GM12878 (cell line): ENCODE measurements around the gene PLXNB3. TPM values are rescaled to one million over a fixed set of nuclear protein-coding genes. Genes with fewer than 3 reads are reported as not detected.

Experiments used
- ATAC-seq: fragments of 200-7000 bp; cut with Tn5 transposase; 3 replicates; pipeline ENCODE4 v1.9.1; 2020; ENCODE audit warnings: mild to moderate bottlenecking, moderate library complexity
- BruUV-seq: library from RNA; stranded (reverse); fragments of 400-500 nt; replicated peaks from 2 replicates; lab custom pipeline; 2021; lab: Mats Ljungman, UMichigan
- CTCF ChIA-PET: fragments of 300-600 bp; sonication (Branson Sonifier 250); formaldehyde crosslinking; extraction: SDS; loops from one replicate; lab custom pipeline; 2021; ENCODE audit warnings: inconsistent platforms; lab: Yijun Ruan, JAX
- POLR2A ChIA-PET: fragments of 350-600 bp; formaldehyde crosslinking; extraction: SDS; loops from one replicate; lab custom pipeline; 2021; ENCODE audit warnings: inconsistent platforms; lab: Charles Lee
- RAD21 ChIA-PET: fragments of 300-600 bp; sonication (Branson Sonifier 250); formaldehyde crosslinking; loops from one replicate; lab custom pipeline; 2023; ENCODE audit warnings: antibody characterized with exemption; ENCODE audit not compliant: unreplicated experiment; lab: Charles Lee
- SMC1A ChIA-PET: fragments of 300-600 bp; sonication (Branson Sonifier 250); formaldehyde crosslinking; loops from one replicate; lab custom pipeline; 2023; ENCODE audit not compliant: unreplicated experiment, uncharacterized antibody; lab: Charles Lee
- DNase-seq: peaks from one replicate; pipeline ENCODE4 v3.0.0-alpha.2; 2011; ENCODE audit warnings: low read depth, low spot score
- FAIRE-seq: peaks from 3 replicates; lab custom pipeline; 2011; peaks lifted over from hg19 to GRCh38; lab: Jason Lieb, UNC
- H2AFZ ChIP-seq: 2 replicates; pipeline ENCODE4 v1.6.0; 2011; ENCODE audit warnings: low read depth, low read length, control low read depth; ENCODE audit not compliant: control insufficient read depth
- H3K27ac ChIP-seq: 2 replicates; pipeline ENCODE4 v1.5.1; 2011; ENCODE audit warnings: control low read depth; ENCODE audit not compliant: control insufficient read depth, insufficient read depth
- H3K27me3 ChIP-seq, 2 experiments: replicated peaks in 1 of 2; 2 replicates each; pipeline versions ENCODE4 v1.6.0 to v1.6.1; 2011; ENCODE audit warnings: low read length in 1 of 2; ENCODE audit not compliant: control insufficient read depth in 2 of 2, insufficient read depth in 2 of 2
- H3K36me3 ChIP-seq, 2 experiments: 2 replicates each; pipeline ENCODE4 v1.5.1; 2011; ENCODE audit warnings: low read length in 1 of 2; ENCODE audit not compliant: control insufficient read depth in 2 of 2, insufficient read depth in 2 of 2
- H3K4me1 ChIP-seq: 2 replicates; pipeline ENCODE4 v1.6.1; 2011; ENCODE audit warnings: mild to moderate bottlenecking, low read length, moderate library complexity, mixed read lengths; ENCODE audit not compliant: control insufficient read depth, insufficient read depth
- H3K4me2 ChIP-seq: 2 replicates; pipeline ENCODE4 v1.6.0; 2011; ENCODE audit warnings: control low read depth; ENCODE audit not compliant: control insufficient read depth, insufficient read depth
- H3K4me3 ChIP-seq: fragments of 200-600 bp; sonication (generic); 2 replicates; pipeline ENCODE4 v1.5.1; 2016
- H3K79me2 ChIP-seq: 2 replicates; pipeline ENCODE4 v1.6.0; 2011; ENCODE audit warnings: low read length; ENCODE audit not compliant: control insufficient read depth, insufficient read depth
- H3K9ac ChIP-seq: 2 replicates; pipeline ENCODE4 v1.8.0; 2011; ENCODE audit warnings: low read length, control low read depth, mixed read lengths; ENCODE audit not compliant: control insufficient read depth, insufficient read depth
- H3K9me3 ChIP-seq: replicated peaks from 3 replicates; pipeline ENCODE4 v1.5.1; 2011; ENCODE audit warnings: mild to moderate bottlenecking, low read length; ENCODE audit not compliant: control insufficient read depth, insufficient read depth
- H4K20me1 ChIP-seq: 2 replicates; pipeline ENCODE4 v1.6.0; 2011; ENCODE audit not compliant: control insufficient read depth, insufficient read depth
- CREM ChIP-seq: IDR thresholded peaks from 2 replicates; pipeline ENCODE4 v1.6.1; 2014; ENCODE audit warnings: antibody characterized with exemption, low read depth
- FOS ChIP-seq: IDR thresholded peaks from 3 replicates; pipeline ENCODE4 v1.6.1; 2011; ENCODE audit warnings: borderline replicate concordance; ENCODE audit not compliant: insufficient read length; ENCODE audit errors: extremely low read depth
- NFIC ChIP-seq: IDR thresholded peaks from 2 replicates; pipeline ENCODE4 v1.6.1; 2012; ENCODE audit warnings: low read depth, mild to moderate bottlenecking, inconsistent platforms, low read length, moderate library complexity
- SMAD1 ChIP-seq: fragments of 450-650 bp; IDR thresholded peaks from 2 replicates; pipeline ENCODE4 v1.6.1; 2018; ENCODE audit warnings: mild to moderate bottlenecking, low read depth; ENCODE audit not compliant: partially characterized antibody
- SP1 ChIP-seq: IDR thresholded peaks from one replicate; pipeline ENCODE4 v1.6.1; 2011; ENCODE audit warnings: low read depth, low read length
- STAT3 ChIP-seq: IDR thresholded peaks from 2 replicates; pipeline ENCODE4 v1.6.1; 2011; ENCODE audit warnings: low read depth, low read length, improper control_type of control experiment
- YBX1 ChIP-seq: fragments of 450-650 bp; IDR thresholded peaks from 2 replicates; pipeline ENCODE4 v1.6.1; 2016; ENCODE audit warnings: antibody characterized with exemption
- WGBS: methylation state at CpG from one replicate; pipeline ENCODE4 v1.1.6; 2016; ENCODE audit warnings: low lambda C conversion rate; ENCODE audit not compliant: insufficient replicate concordance, insufficient coverage; ENCODE audit errors: missing lambda C conversion rate; 5-methylcytosine and 5-hydroxymethylcytosine counted together
- in situ Hi-C: fragments of 300-500 bp; cut with MboI; formaldehyde crosslinking; loops from 9 replicates; pipeline ENCODE4 v1.14.3; 2018; ENCODE audit warnings: mixed read lengths
- intact Hi-C: fragments of 100-400 bp; cut with micrococcal nuclease; formaldehyde crosslinking; loops from one replicate; pipeline ENCODE4 v1.14.2; 2022; ENCODE audit not compliant: unreplicated experiment
- polyA plus RNA-seq, 11 experiments: library from polyadenylated mRNA; depleted of rRNA in 4 of 11; unstranded in 6 of 11; stranded (reverse) in 5 of 11; fragments of >200 nt; fragmentation: Nextera tagmentation in 4 of 11; fragmentation: Illumina TruSeq in 1 of 11; extraction: Ambion mirVana in 4 of 11; extraction: Trizol in 1 of 11; gene quantifications; 1 replicate in 1 of 11; 2 replicates in 10 of 11; pipeline versions ENCODE4 v1.2.1 to v1.2.3, GENCODE V29; 2011 to 2016; ENCODE audit warnings: inconsistent platforms in 2 of 11, missing spikeins in 2 of 11, low read depth in 1 of 11
- total RNA-seq, 4 experiments: library from RNA; depleted of rRNA in 3 of 4; stranded (reverse); fragments of >200 nt in 3 of 4; fragmentation: Illumina TruSeq in 1 of 4; extraction: Trizol in 1 of 4; gene quantifications; 2 replicates each; pipeline versions ENCODE4 v1.2.1 to v1.2.3, GENCODE V29; 2013 to 2021

PLXNB3 gene
- total and polyA plus RNA-seq, 10 of the 15 experiments (the other 5 are each of a cell fraction or from before 2014, with no cell fraction given), result 0.06 to 0.68 (median 0.19) TPM; not detected in 4

GRCh38 chrX:153769865-153770600 is 6.0 kb downstream of the PLXNB3 start:
- Histone ChIP-seq H3K4me3 (no peak overlapping the region), H3K4me1 (no peaks in the 10 kb centered on the region), H3K27me3 (no peaks in the 10 kb centered on the region)
- TF ChIP-seq SP1 (no peak), STAT3 (no peak), YBX1 (no peak), CREM (no peak), FOS (no peak), SMAD1 (no peak), NFIC (no peak)
- TF ChIP-seq, all 136 proteins: peak for 0
- FAIRE-seq, result no peak
- Histone ChIP-seq H3K79me2 (no peaks in the 10 kb centered on the region), H3K36me3 (no peaks in the 10 kb centered on the region), H4K20me1 (no peaks in the 10 kb centered on the region), H3K9me3 (no peaks in the 10 kb centered on the region; the same call in 2 of the 3 replicates), H2AFZ (no peak overlapping the region), H3K4me2 (no peak overlapping the region), H3K9ac (no peak overlapping the region), H3K27ac (no peak overlapping the region)
- SMC1A ChIA-PET, result no interaction called here
- no TSS peak for BruUV-seq
- in situ Hi-C loops (no loop called here), intact Hi-C loops (no loop called here)
- RAD21 ChIA-PET, result no interaction called here
- ATAC-seq, result no peak
- no peak for DNase-seq
- POLR2A ChIA-PET, result no interaction called here
- WGBS, result 59% methylated on average over 23 of the region's 25 CpGs
- CTCF ChIA-PET, result no interaction called here
